HG03354 (cell line): ENCODE results near the gene BICDL2.

ENCODE experiments used
- ATAC-seq: cut with Tn5 transposase; IDR thresholded peaks from one replicate; pipeline ENCODE4 v1.9.1; 2021; ENCODE audit warnings: mild to moderate bottlenecking; ENCODE audit not compliant: unreplicated experiment, poor library complexity, severe bottlenecking

The BICDL2 gene

DNA sequence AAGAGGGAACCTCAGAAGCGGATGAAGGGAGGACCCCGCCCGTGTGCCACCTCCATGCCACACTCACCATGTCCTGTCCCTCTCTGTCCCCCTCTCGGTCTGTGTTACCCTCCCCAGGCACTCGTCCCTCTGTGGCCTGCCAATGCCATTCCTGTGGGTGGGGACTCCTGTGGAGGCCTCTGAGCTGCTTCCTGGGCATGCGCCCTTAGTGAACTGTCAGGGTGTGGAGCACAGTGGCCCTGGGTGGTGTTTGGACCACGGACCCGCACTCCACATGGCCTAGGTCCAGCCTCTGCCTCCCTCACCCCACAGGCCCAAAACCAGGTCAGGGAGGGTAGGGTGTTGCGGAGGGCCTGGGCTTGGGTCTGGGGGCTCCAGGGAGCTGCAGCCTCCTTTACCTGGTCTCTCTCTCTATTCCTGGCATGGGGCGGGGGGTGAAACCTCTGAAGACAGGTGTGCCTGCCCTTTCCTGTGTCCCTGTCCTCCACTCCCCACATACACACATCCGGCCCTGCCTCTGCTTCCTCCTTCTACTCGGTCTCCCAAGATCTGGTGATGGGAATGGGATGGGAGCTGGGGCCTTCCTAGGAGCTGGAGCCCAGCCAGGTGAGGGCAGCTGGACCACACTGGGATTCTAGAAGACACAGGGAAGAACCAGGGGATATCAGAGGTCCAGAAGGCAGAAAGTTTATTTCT, 45.0 kb downstream of the BICDL2 start:
- ATAC-seq, result no peak

DNA sequence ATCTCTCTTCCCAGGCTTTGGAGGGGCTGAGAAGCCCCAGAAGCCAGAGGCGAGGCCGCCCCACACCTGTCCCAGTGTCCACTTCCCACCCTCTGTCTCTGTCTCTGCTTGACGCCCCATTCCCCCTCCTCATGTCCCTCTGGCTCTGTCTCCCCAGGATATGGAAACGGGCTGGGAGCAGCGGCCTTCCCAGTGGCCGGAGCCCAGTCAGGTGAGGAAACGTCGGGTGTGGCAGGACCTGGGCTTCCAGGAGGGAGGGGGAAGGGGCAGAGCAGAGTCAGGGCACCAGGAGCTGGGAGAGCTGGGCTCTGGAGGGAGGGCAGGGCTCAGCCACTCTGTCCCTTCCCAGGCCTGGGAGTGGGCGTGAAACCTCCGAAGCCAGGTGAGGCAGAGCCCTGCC, 45.9 kb downstream of the BICDL2 start:
- no peak for ATAC-seq

- no peak for ATAC-seq
Observed at GRCh38 chr16:2988590-2989099, 48.1 kb downstream of the BICDL2 start.

GRCh38 chr16:2987833-2988232, 48.9 kb downstream of the BICDL2 start:
- ATAC-seq, result no peak

DNA sequence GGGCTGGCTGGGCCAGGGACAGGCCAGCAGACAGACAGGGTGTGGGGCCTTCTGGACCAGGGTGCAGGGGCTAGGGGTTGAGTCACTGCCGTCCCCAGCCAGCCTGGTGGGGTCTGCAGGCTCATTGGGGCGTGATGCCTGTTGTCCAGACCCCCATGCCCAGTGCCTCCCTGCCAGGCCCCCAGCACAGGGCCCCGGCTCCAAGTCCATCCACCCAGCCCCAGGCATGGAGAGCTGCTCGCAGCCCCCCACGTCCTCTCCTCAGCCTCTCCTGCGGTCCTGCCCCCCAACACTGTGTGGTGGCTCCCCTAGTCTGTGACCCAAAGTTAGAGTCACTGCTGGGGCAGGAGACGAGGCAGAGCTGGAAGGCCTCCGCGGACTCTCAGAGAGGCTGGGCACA, 49.5 kb downstream of the BICDL2 start:
- no peak for ATAC-seq

DNA sequence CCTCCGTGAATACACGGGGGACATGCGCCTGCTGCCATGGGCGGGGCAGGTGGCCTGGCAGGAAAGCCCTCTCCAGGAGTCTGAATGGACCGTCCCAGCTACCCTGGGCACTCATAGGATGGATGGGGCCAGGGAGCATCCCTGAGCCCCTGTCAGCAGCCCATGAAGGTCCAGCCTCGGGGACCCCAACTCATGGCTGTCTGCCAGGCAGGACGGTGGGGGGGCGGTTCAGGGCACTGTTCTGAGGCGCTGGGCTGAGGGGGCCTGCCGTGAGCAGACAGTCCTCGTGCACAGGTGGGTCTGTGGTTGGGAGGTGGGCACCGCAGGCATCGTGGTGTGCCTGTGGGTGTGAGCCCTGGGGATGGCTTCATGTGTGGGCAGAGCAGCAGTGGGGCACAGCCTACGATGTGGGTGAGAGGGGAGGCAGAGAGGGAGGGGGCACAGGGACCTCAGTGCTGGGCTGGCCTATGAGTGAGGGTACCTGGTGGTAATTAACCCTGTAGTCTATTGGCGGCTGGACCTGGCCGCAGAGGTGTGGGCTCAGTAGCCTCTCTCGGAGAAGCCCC, 50.0 kb downstream of the BICDL2 start:
- no peak for ATAC-seq

DNA sequence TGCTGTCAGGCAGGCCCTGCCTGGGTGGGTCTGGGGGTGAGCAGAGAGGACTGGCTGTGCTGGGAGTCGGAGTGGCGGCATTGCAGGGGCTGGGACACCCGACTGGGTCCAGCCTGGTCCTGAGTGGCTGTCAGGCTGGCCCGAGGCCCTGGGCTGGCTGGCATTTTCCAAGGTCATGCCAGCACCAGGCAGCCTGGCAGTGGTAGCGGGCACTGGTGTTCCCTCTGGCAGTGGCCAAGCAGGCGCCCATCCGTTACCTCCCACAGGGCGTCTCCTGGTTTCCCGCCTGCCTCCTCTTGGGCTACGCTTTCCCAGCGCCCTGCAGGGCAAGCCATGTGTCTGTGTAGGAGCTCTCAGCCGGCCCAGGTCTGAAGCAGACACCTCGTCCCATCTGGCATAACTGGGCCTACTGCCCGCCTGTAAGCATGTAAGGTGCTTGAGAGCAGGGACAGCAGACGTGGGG, 50.8 kb downstream of the BICDL2 start:
- ATAC-seq, result no peak

GRCh38 chr16:2985462-2985861, 51.3 kb downstream of the BICDL2 start:
- no peak for ATAC-seq

- no peak for ATAC-seq
Observed at GRCh38 chr16:2983706-2984136, 53.0 kb downstream of the BICDL2 start.

- ATAC-seq, result no peak
Observed at GRCh38 chr16:2982402-2982801, 54.3 kb downstream of the BICDL2 start.

- ATAC-seq, result no peak
Observed at GRCh38 chr16:2981899-2982250, 54.9 kb downstream of the BICDL2 start.

GRCh38 chr16:2981177-2981898, 55.4 kb downstream of the BICDL2 start:
- ATAC-seq, result no peak

DNA sequence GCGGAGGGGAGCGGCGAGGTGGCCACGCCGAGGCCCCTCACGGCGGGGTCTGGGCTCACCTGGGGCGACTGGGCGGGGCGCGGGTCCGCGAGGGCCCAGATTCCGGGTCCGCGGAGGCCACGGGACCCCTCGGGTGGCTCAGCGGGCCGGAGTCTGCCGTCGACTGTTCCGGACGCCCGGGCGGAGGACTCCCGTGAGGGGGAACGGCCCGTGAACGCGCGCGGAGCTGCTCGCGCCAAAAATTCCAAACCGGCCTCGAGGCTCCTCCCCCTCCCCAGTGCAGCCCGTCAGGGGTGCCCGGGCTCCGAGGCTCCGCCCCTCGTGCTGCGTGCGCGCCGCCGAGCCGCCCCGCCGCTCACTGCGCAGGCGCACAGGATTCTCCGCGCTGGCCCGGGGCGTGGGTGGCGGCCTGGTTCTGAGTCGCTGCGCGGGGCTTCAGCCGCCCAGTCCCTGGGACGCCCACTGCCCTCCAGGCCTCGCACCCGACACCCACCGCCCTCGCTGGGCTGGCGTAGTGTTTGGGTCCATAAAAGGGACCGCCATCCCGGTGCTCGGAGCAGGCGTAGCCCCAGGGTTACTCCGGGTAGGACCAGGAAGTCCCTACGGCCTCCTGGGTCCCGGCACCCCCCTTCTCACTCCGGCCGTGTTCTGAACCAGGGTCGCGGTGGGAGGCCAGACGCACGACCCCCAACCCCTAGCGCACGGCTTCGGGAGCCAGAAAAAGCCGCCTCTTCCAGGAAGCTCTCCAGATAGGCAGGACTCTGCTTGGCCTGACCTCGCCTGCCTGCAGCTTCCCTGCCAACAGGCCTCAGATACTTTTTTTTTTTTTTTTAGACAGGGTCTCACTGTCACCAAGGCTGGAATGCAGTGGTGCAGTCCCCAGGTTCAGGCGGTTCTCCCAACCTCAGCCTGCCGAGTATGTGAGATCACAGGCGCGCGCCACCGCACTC, 56.2 kb downstream of the BICDL2 start, which contains the start of gene PKMYT1:
Gene PKMYT1 (minus strand): TSS at position 220 of the 950 bp plus-strand sequence. CDS start 789 bp downstream, outside the sequence.
- peak; percentile 77 for ATAC-seq

DNA sequence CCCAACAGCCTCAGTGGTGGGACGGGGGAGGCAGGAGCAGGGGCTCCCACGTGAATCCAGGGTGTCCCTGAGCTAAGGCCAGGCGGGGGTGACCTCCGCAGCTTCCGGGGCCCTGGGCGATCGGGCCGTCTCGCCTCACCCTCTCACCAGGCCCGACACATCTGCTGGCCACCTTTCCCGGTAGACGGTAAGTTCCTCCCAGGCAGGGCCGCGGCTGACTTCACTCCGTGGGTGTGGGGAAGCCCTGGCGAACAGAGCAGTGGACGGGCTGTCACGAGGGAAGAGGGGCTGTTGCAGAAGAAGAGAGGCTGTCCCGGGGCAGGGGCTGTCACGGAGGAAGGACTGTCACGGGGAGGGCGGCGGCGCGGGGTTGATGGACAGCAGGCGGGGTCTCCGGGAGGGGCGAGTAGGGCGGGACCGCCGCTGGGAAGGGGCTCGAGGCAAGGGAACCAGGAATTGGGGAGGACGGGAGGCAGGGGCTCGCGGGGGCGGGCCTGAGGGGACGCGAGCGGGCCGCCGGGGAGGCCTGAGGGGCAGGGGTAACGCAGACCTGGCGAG, 57.0 kb downstream of the BICDL2 start:
- peak; percentile 3 for ATAC-seq
